HepG2 (cell line): ENCODE measurements around the gene CD7. TPM values are rescaled to one million over a fixed set of nuclear protein-coding genes. Genes with fewer than 3 reads are reported as not detected.

Source experiments
- ATAC-seq: fragments of 200-7000 bp; cut with Tn5 transposase; 3 replicates; pipeline ENCODE4 v1.9.1; 2020; ENCODE audit warnings: mild to moderate bottlenecking, moderate library complexity
- BruUV-seq: library from RNA; stranded (reverse); fragments of 400-500 nt; replicated peaks from 2 replicates; lab custom pipeline; 2021; lab: Mats Ljungman, UMichigan
- CTCF ChIA-PET: fragments of 300-600 bp; formaldehyde crosslinking; extraction: SDS; loops from one replicate; lab custom pipeline; 2021; ENCODE audit warnings: low total read pairs, inconsistent platforms, low intra/inter-chr PET ratio; lab: Yijun Ruan, JAX
- POLR2A ChIA-PET: fragments of 350-600 bp; sonication (Branson Sonifier 250); formaldehyde crosslinking; loops from one replicate; lab custom pipeline; 2020; ENCODE audit warnings: antibody characterized with exemption, inconsistent platforms; lab: Yijun Ruan, JAX
- DNase-seq: peaks from one replicate; pipeline ENCODE4 v3.0.0-alpha.2; 2015; ENCODE audit warnings: low spot score
- FAIRE-seq: peaks from 3 replicates; lab custom pipeline; 2011; peaks lifted over from hg19 to GRCh38; lab: Jason Lieb, UNC
- H2AFZ ChIP-seq: one replicate; pipeline ENCODE4 v1.6.1; 2011; ENCODE audit warnings: low read length, inconsistent platforms
- H3K27ac ChIP-seq: fragments of 300-600 bp; 3 replicates; pipeline ENCODE4 v1.8.0; 2011; ENCODE audit warnings: mixed run types, mild to moderate bottlenecking, mixed read lengths, low read length, inconsistent platforms; ENCODE audit not compliant: insufficient read depth; ENCODE audit errors: extremely low read length
- H3K27me3 ChIP-seq, 2 experiments: fragments of 200-600 bp in 1 of 2; 2 replicates in 1 of 2; 3 replicates in 1 of 2; pipeline versions ENCODE4 v1.6.0 to v1.8.0; 2011; ENCODE audit warnings: low read length in 2 of 2, mild to moderate bottlenecking in 2 of 2, moderate library complexity in 2 of 2, inconsistent platforms in 1 of 2; ENCODE audit not compliant: insufficient read depth in 2 of 2, control insufficient read depth in 1 of 2
- H3K36me3 ChIP-seq, 2 experiments: fragments of 200-600 bp in 1 of 2; replicated peaks in 1 of 2; 2 replicates in 1 of 2; 3 replicates in 1 of 2; pipeline versions ENCODE4 v1.5.1 to v1.8.0; 2011; ENCODE audit warnings: low read length in 2 of 2, inconsistent platforms in 1 of 2; ENCODE audit not compliant: insufficient read depth in 2 of 2, control insufficient read depth in 1 of 2
- H3K4me1 ChIP-seq: 2 replicates; pipeline ENCODE4 v1.5.1; 2012; ENCODE audit warnings: low read length, inconsistent platforms; ENCODE audit not compliant: insufficient read depth
- H3K4me2 ChIP-seq: 2 replicates; pipeline ENCODE4 v1.6.0; 2011; ENCODE audit warnings: low read depth, low read length, inconsistent platforms
- H3K4me3 ChIP-seq, 3 experiments: fragments of 200-600 bp in 1 of 3; sonication (generic), shearing (Covaris generic) in 1 of 3; replicated peaks in 1 of 3; 2 replicates each; pipeline ENCODE4 v1.5.1; 2011 to 2016; ENCODE audit warnings: low read length in 3 of 3, inconsistent platforms in 2 of 3, low read depth in 2 of 3, mild to moderate bottlenecking in 2 of 3, control low read depth in 1 of 3, mixed read lengths in 1 of 3; ENCODE audit not compliant: insufficient read depth in 1 of 3
- H3K79me2 ChIP-seq: one replicate; pipeline ENCODE4 v1.6.1; 2011; ENCODE audit warnings: low read length, inconsistent platforms; ENCODE audit not compliant: insufficient read depth
- H3K9ac ChIP-seq: 2 replicates; pipeline ENCODE4 v1.6.0; 2011; ENCODE audit warnings: mild to moderate bottlenecking, low read depth, low read length, inconsistent platforms; ENCODE audit not compliant: insufficient read depth
- H3K9me3 ChIP-seq: 2 replicates; pipeline ENCODE4 v1.5.1; 2012; ENCODE audit warnings: mild to moderate bottlenecking, low read length
- H4K20me1 ChIP-seq: 2 replicates; pipeline ENCODE4 v1.6.0; 2011; ENCODE audit warnings: inconsistent platforms, mild to moderate bottlenecking, low read length, moderate library complexity; ENCODE audit not compliant: insufficient read depth
- CENPT ChIP-seq: sonication (generic); formaldehyde crosslinking; IDR thresholded peaks from 2 replicates; pipeline ENCODE4 v1.8.0; 2022; ENCODE audit warnings: low read depth, mild to moderate bottlenecking, moderate library complexity, missing genetic modification reagents
- HOXD1 ChIP-seq: sonication (generic); formaldehyde crosslinking; IDR thresholded peaks from 2 replicates; pipeline ENCODE4 v1.5.0; 2020; ENCODE audit warnings: missing genetic modification reagents
- ZNF138 ChIP-seq: sonication (generic); formaldehyde crosslinking; IDR thresholded peaks from 2 replicates; pipeline ENCODE4 v1.5.0; 2020; ENCODE audit warnings: mild to moderate bottlenecking, low read depth, missing genetic modification reagents
- ZNF607 ChIP-seq: sonication (generic); formaldehyde crosslinking; IDR thresholded peaks from 2 replicates; pipeline ENCODE4 v1.5.1; 2020; ENCODE audit warnings: missing genetic modification reagents, mild to moderate bottlenecking, borderline replicate concordance
- ZNF879 ChIP-seq: sonication (generic); formaldehyde crosslinking; IDR thresholded peaks from 2 replicates; pipeline ENCODE4 v1.8.1; 2023; ENCODE audit warnings: missing genetic modification reagents
- ZSCAN29 ChIP-seq: sonication (generic); formaldehyde crosslinking; conservative IDR thresholded peaks from 2 replicates; pipeline ENCODE4 v1.4.0; 2020; ENCODE audit warnings: mild to moderate bottlenecking, missing genetic modification reagents
- WGBS: methylation state at CpG from one replicate; pipeline ENCODE4 v1.1.6; 2017; ENCODE audit warnings: low lambda C conversion rate; 5-methylcytosine and 5-hydroxymethylcytosine counted together
- in situ Hi-C: cut with HindIII; loops from 2 replicates; pipeline ENCODE4 v1.10.0; 2017; ENCODE audit warnings: low pct_unique_long_range_greater_than_20kb; ENCODE audit not compliant: extremely low pct_ligation_motif_present
- intact Hi-C: fragments of 100-400 bp; cut with micrococcal nuclease; formaldehyde crosslinking; loops from one replicate; pipeline ENCODE4 v1.10.0; 2022; ENCODE audit not compliant: unreplicated experiment
- polyA plus RNA-seq, 8 experiments: library from polyadenylated mRNA; depleted of rRNA in 3 of 8; stranded (reverse) in 7 of 8; unstranded in 1 of 8; fragments of >200 nt; fragmentation: Illumina TruSeq in 4 of 8; extraction: Trizol in 4 of 8; gene quantifications; 2 replicates each; pipeline versions ENCODE4 v1.2.1 to v1.2.3, GENCODE V29; 2011 to 2016; ENCODE audit warnings: low read depth in 4 of 8, missing spikeins in 1 of 8, mixed read lengths in 1 of 8; ENCODE audit not compliant: insufficient read depth in 1 of 8
- total RNA-seq, 5 experiments: library from RNA; depleted of rRNA; stranded (reverse); fragments of >200 nt; fragmentation: Illumina TruSeq; extraction: Trizol; gene quantifications; 2 replicates each; pipeline ENCODE4 v1.2.3, GENCODE V29; 2016; ENCODE audit warnings: low read depth in 1 of 5
- TF ChIP-seq, protein P1 (sequence below): sonication (generic); formaldehyde crosslinking; IDR thresholded peaks from 2 replicates; pipeline ENCODE4 v1.9.0; 2021; ENCODE audit warnings: mild to moderate bottlenecking, missing genetic modification reagents
- TF ChIP-seq, protein P2 (sequence below): sonication (generic); formaldehyde crosslinking; IDR thresholded peaks from 2 replicates; pipeline ENCODE4 v1.8.0; 2022; ENCODE audit warnings: mild to moderate bottlenecking, missing genetic modification reagents, moderate library complexity
- TF ChIP-seq, protein P3 (sequence below): sonication (generic); formaldehyde crosslinking; IDR thresholded peaks from 2 replicates; pipeline ENCODE4; 2020; ENCODE audit warnings: missing genetic modification reagents, mild to moderate bottlenecking, borderline replicate concordance
- TF ChIP-seq, protein P4 (sequence below): sonication (generic); formaldehyde crosslinking; conservative IDR thresholded peaks from 2 replicates; pipeline ENCODE4 v1.5.0; 2020; ENCODE audit warnings: missing genetic modification reagents

Gene CD7
- total and polyA plus RNA-seq, 2 of the 13 experiments (the other 11 are each of a cell fraction or from before 2014, with no cell fraction given): 67.6 to 76.4 TPM

DNA sequence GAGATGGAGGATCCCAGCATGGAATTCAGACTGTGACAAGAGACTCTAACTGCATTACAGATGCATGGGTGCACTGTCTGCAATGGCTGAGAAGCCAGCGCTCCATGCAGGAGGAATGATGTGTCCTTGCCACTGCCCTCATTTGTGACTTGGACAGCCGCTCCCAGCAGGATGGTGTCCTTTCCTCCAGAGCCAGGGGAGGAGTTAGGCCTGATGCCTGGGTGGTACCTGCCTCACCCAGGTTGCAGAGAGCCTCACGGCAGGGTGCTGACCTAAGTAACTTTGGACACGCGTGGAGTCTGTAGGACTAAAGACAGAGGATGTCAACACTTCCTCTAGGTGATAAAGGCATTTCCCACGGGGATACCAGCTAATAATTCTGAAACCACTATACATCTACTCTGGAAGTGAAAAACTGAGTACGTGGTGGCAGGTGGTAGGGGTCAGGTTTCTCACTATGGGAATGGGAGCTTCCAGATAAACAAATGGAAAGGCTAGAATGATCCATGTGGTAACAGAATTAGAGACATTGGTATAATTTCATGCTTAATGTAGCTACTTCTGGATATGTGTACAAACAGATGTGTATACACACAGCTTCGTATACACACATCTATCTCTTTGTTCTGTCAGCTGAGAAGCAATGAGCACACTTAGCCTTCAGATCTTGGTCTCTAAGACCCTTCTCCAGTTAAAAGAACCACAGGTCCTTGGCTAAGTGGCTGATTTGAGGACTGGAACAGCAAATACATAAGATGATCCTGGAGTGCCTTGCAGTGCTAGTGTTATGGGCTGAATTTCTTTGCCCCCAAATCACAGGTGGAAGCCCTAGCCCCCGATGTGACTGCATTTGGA lies 30.2 kb downstream of the CD7 start:
- no peak overlapping the region for H3K9ac ChIP-seq
- ChIA-PET POLR2A (interaction anchor here (0.9 to 2.9 kb wide), 4 partner anchors 10 to 19 kb away, joined by 3 to 23 read pairs (median 10); partner anchors contain the start of gene CSNK1D), CTCF (no interaction called here)
- no peaks in the 10 kb centered on the region for H4K20me1 ChIP-seq
- H3K4me3 ChIP-seq: no peak overlapping the region
- FAIRE-seq: no peak
- no peak overlapping the region for H2AFZ ChIP-seq
- intact Hi-C loops (no loop called here), in situ Hi-C loops (no loop called here)
- H3K4me1 ChIP-seq: peaks cover 77% of the 10 kb centered on the region
- BruUV-seq: no TSS peak
- H3K36me3 ChIP-seq: no peaks in the 10 kb centered on the region
- ATAC-seq: no peak
- H3K79me2 ChIP-seq: peaks cover 5% of the 10 kb centered on the region
- no peaks in the 10 kb centered on the region for H3K9me3 ChIP-seq
- peaks cover 2 to 13% of the 10 kb centered on the region in 2 experiments; a peak in 4 of 5 replicates for H3K27me3 ChIP-seq
- 63% methylated on average over 9 of the region's 9 CpGs for WGBS
- peak overlapping the region; percentile 49 for H3K27ac ChIP-seq
- peak overlapping the region; percentile 35 for H3K4me2 ChIP-seq
- DNase-seq: no peak
- TF ChIP-seq ZNF138 (no peak), ZNF607 (peak; percentile 6; the same call in 1 of the 2 replicates), ZNF879 (CRISPR knock-in tag) (no peak), CENPT (0 out of 2 replicates have a peak, but pooled peaks have one; percentile 10), ZSCAN29 (0 out of 2 replicates have a peak, but pooled peaks have one; percentile 72), HOXD1 (no peak)
- TF ChIP-seq, protein P1, sequence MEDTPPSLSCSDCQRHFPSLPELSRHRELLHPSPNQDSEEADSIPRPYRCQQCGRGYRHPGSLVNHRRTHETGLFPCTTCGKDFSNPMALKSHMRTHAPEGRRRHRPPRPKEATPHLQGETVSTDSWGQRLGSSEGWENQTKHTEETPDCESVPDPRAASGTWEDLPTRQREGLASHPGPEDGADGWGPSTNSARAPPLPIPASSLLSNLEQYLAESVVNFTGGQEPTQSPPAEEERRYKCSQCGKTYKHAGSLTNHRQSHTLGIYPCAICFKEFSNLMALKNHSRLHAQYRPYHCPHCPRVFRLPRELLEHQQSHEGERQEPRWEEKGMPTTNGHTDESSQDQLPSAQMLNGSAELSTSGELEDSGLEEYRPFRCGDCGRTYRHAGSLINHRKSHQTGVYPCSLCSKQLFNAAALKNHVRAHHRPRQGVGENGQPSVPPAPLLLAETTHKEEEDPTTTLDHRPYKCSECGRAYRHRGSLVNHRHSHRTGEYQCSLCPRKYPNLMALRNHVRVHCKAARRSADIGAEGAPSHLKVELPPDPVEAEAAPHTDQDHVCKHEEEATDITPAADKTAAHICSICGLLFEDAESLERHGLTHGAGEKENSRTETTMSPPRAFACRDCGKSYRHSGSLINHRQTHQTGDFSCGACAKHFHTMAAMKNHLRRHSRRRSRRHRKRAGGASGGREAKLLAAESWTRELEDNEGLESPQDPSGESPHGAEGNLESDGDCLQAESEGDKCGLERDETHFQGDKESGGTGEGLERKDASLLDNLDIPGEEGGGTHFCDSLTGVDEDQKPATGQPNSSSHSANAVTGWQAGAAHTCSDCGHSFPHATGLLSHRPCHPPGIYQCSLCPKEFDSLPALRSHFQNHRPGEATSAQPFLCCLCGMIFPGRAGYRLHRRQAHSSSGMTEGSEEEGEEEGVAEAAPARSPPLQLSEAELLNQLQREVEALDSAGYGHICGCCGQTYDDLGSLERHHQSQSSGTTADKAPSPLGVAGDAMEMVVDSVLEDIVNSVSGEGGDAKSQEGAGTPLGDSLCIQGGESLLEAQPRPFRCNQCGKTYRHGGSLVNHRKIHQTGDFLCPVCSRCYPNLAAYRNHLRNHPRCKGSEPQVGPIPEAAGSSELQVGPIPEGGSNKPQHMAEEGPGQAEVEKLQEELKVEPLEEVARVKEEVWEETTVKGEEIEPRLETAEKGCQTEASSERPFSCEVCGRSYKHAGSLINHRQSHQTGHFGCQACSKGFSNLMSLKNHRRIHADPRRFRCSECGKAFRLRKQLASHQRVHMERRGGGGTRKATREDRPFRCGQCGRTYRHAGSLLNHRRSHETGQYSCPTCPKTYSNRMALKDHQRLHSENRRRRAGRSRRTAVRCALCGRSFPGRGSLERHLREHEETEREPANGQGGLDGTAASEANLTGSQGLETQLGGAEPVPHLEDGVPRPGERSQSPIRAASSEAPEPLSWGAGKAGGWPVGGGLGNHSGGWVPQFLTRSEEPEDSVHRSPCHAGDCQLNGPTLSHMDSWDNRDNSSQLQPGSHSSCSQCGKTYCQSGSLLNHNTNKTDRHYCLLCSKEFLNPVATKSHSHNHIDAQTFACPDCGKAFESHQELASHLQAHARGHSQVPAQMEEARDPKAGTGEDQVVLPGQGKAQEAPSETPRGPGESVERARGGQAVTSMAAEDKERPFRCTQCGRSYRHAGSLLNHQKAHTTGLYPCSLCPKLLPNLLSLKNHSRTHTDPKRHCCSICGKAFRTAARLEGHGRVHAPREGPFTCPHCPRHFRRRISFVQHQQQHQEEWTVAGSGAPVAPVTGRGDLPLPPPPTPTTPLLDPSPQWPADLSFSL: 0 out of 2 replicates have a peak, but pooled peaks have one; percentile 51
- TF ChIP-seq, protein P2, sequence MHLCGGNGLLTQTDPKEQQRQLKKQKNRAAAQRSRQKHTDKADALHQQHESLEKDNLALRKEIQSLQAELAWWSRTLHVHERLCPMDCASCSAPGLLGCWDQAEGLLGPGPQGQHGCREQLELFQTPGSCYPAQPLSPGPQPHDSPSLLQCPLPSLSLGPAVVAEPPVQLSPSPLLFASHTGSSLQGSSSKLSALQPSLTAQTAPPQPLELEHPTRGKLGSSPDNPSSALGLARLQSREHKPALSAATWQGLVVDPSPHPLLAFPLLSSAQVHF (CRISPR knock-in tag): no peak
- TF ChIP-seq, protein P3, sequence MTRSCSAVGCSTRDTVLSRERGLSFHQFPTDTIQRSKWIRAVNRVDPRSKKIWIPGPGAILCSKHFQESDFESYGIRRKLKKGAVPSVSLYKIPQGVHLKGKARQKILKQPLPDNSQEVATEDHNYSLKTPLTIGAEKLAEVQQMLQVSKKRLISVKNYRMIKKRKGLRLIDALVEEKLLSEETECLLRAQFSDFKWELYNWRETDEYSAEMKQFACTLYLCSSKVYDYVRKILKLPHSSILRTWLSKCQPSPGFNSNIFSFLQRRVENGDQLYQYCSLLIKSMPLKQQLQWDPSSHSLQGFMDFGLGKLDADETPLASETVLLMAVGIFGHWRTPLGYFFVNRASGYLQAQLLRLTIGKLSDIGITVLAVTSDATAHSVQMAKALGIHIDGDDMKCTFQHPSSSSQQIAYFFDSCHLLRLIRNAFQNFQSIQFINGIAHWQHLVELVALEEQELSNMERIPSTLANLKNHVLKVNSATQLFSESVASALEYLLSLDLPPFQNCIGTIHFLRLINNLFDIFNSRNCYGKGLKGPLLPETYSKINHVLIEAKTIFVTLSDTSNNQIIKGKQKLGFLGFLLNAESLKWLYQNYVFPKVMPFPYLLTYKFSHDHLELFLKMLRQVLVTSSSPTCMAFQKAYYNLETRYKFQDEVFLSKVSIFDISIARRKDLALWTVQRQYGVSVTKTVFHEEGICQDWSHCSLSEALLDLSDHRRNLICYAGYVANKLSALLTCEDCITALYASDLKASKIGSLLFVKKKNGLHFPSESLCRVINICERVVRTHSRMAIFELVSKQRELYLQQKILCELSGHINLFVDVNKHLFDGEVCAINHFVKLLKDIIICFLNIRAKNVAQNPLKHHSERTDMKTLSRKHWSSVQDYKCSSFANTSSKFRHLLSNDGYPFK (CRISPR knock-in tag): no peak
- TF ChIP-seq, protein P4, sequence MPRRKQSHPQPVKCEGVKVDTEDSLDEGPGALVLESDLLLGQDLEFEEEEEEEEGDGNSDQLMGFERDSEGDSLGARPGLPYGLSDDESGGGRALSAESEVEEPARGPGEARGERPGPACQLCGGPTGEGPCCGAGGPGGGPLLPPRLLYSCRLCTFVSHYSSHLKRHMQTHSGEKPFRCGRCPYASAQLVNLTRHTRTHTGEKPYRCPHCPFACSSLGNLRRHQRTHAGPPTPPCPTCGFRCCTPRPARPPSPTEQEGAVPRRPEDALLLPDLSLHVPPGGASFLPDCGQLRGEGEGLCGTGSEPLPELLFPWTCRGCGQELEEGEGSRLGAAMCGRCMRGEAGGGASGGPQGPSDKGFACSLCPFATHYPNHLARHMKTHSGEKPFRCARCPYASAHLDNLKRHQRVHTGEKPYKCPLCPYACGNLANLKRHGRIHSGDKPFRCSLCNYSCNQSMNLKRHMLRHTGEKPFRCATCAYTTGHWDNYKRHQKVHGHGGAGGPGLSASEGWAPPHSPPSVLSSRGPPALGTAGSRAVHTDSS (CRISPR knock-in tag): no peak
